Muscle of arm (tissue), 14 donors: Measurements from ENCODE around the gene HPSE2. TPM values are rescaled to one million over a fixed set of nuclear protein-coding genes. Genes with fewer than 3 reads are reported as not detected.
"Not testable (repeated sequence)": the region's sequence is repeated elsewhere in the genome, so short reads cannot be mapped to it uniquely, and the experiment has no call there.

Experiments
- DNase-seq: peaks from one replicate; pipeline ENCODE4 v3.0.0-alpha.2; 2013
- long read RNA-seq, 11 donors: transcript quantifications; one replicate each; lab custom pipeline, GENCODE V29; 2026
- polyA plus RNA-seq, 12 donors: library from polyadenylated mRNA; unstranded; fragments of 120-200 nt; gene quantifications; one replicate each; pipeline ENCODE4 v1.2.1, GENCODE V29; 2013; ENCODE audit not compliant: insufficient read length in 12 of 12

Gene HPSE2
- polyA plus RNA-seq, result 1 to 10 TPM in 1 of 12 donors, under 1 TPM in 6, not detected in 5; 0.07 to 1.1 (median 0.36) TPM
- long read RNA-seq, donor 1, result 0 reads
- long read RNA-seq, donor 2, result 0 reads
- long read RNA-seq, donor 3, result 0 reads
- long read RNA-seq, donor 4, result 0 reads
- long read RNA-seq, donor 5, result 0 reads
- long read RNA-seq, donor 6, result 0 reads
- long read RNA-seq, donor 7, result 0 reads
- long read RNA-seq, donor 8, result 0 reads
- long read RNA-seq, donor 9, result 0 reads
- long read RNA-seq, donor 10, result 0 reads
- long read RNA-seq, donor 11, result 0 reads

- DNase-seq, result no peak
Measured at GRCh38 chr10:99235658-99236626, at the start of gene HPSE2. Gene HPSE2, minus strand, starts transcription at chr10:99235852.

GRCh38 chr10:99280472-99280871 lies 44.8 kb upstream of the HPSE2 start:
- no peak for DNase-seq

- DNase-seq, result peak; percentile 17
Measured at GRCh38 chr10:99279626-99280111, 44.0 kb upstream of the HPSE2 start.

- no peak for DNase-seq
Measured at GRCh38 chr10:99276848-99277486, 41.3 kb upstream of the HPSE2 start.

GRCh38 chr10:99266383-99266782 lies 30.7 kb upstream of the HPSE2 start:
- no peak for DNase-seq

- no peak for DNase-seq
Measured at GRCh38 chr10:99248824-99249223, 13.2 kb upstream of the HPSE2 start.

- DNase-seq, result not testable (repeated sequence)
Measured at GRCh38 chr10:99247893-99248292, 12.2 kb upstream of the HPSE2 start.

GRCh38 chr10:99236627-99237309 lies 1.1 kb upstream of the HPSE2 start:
- DNase-seq, result no peak

GRCh38 chr10:99234791-99235657 lies 628 bp downstream of the HPSE2 start:
- DNase-seq, result no peak

GRCh38 chr10:99234041-99234790 lies 1.4 kb downstream of the HPSE2 start:
- DNase-seq, result peak; percentile 58

GRCh38 chr10:99233689-99234037 lies 2.0 kb downstream of the HPSE2 start:
- DNase-seq, result no peak

- DNase-seq, result no peak
Measured at GRCh38 chr10:99233000-99233688, 2.5 kb downstream of the HPSE2 start.

- DNase-seq, result no peak
Measured at GRCh38 chr10:99232360-99232999, 3.2 kb downstream of the HPSE2 start.

GRCh38 chr10:99224766-99225165 lies 10.9 kb downstream of the HPSE2 start:
- DNase-seq, result no peak

GRCh38 chr10:99207340-99207739 lies 28.3 kb downstream of the HPSE2 start:
- no peak for DNase-seq

- DNase-seq, result no peak
Measured at GRCh38 chr10:99203310-99203709, 32.3 kb downstream of the HPSE2 start.

GRCh38 chr10:99172950-99173349 lies 62.7 kb downstream of the HPSE2 start:
- DNase-seq, result no peak

GRCh38 chr10:99172128-99172738 lies 63.4 kb downstream of the HPSE2 start:
- DNase-seq, result no peak
